A673 (cell line): ENCODE data around the gene PHACTR3. TPM values are rescaled to one million over a fixed set of nuclear protein-coding genes. Genes with fewer than 3 reads are reported as not detected.

Experiments used
- BruUV-seq: library from RNA; stranded (reverse); fragments of 400-500 nt; replicated peaks from 2 replicates; lab custom pipeline; 2021; lab: Mats Ljungman, UMichigan
- CTCF ChIA-PET: fragments of 300-600 bp; sonication (Branson Sonifier 250); formaldehyde crosslinking; loops from one replicate; lab custom pipeline; 2022; ENCODE audit warnings: antibody characterized with exemption; lab: Charles Lee
- POLR2A ChIA-PET: fragments of 300-600 bp; sonication (Branson Sonifier 250); formaldehyde crosslinking; loops from one replicate; lab custom pipeline; 2022; ENCODE audit warnings: antibody characterized with exemption; ENCODE audit not compliant: low non-redundant PET; lab: Charles Lee
- DNase-seq: peaks from one replicate; pipeline ENCODE4 v3.0.0-alpha.2; 2015; ENCODE audit warnings: low spot score
- H3K27ac ChIP-seq: fragments of 200-600 bp; sonication (generic); 2 replicates; pipeline ENCODE4 v1.5.1; 2016; ENCODE audit warnings: mixed run types, low read depth, mild to moderate bottlenecking, mixed read lengths, antibody characterized with exemption, low read length; ENCODE audit not compliant: poor library complexity, severe bottlenecking
- H3K27me3 ChIP-seq: fragments of 200-600 bp; sonication (generic); replicated peaks from 2 replicates; pipeline ENCODE4 v1.6.1; 2017; ENCODE audit warnings: mixed run types, low read depth, mild to moderate bottlenecking, mixed read lengths, antibody characterized with exemption, low read length; ENCODE audit not compliant: insufficient read depth, poor library complexity
- H3K36me3 ChIP-seq: fragments of 200-600 bp; sonication (generic); 2 replicates; pipeline ENCODE4 v1.6.1; 2016; ENCODE audit warnings: mixed run types, mild to moderate bottlenecking, mixed read lengths, antibody characterized with exemption, low read length; ENCODE audit not compliant: insufficient read depth, poor library complexity, severe bottlenecking
- H3K4me1 ChIP-seq: fragments of 200-600 bp; sonication (generic); 2 replicates; pipeline ENCODE4 v1.6.1; 2017; ENCODE audit warnings: mixed run types, mild to moderate bottlenecking, mixed read lengths, antibody characterized with exemption, low read length; ENCODE audit not compliant: insufficient read depth, poor library complexity, severe bottlenecking
- H3K4me3 ChIP-seq: fragments of 200-600 bp; sonication (generic); 2 replicates; pipeline ENCODE4 v1.5.1; 2016; ENCODE audit warnings: low read depth, mixed run types, mild to moderate bottlenecking, mixed read lengths, low read length; ENCODE audit not compliant: poor library complexity, severe bottlenecking
- H3K9me3 ChIP-seq: fragments of 200-600 bp; sonication (generic); 2 replicates; pipeline ENCODE4 v1.6.1; 2016; ENCODE audit warnings: mixed run types, low read depth, mild to moderate bottlenecking, mixed read lengths, antibody characterized with exemption, low read length; ENCODE audit not compliant: poor library complexity, severe bottlenecking
- EZH2 ChIP-seq: fragments of 200-600 bp; sonication (generic); IDR thresholded peaks from 2 replicates; pipeline ENCODE4 v1.6.1; 2017; ENCODE audit warnings: borderline replicate concordance, low read depth, mild to moderate bottlenecking, mixed read lengths, antibody characterized with exemption, low read length; ENCODE audit not compliant: poor library complexity, severe bottlenecking
- intact Hi-C: fragments of 100-400 bp; cut with micrococcal nuclease; formaldehyde crosslinking; loops from one replicate; pipeline ENCODE4 v1.10.0; 2022; ENCODE audit not compliant: unreplicated experiment
- total RNA-seq: library from RNA; stranded (reverse); gene quantifications from 2 replicates; pipeline ENCODE4 v1.2.3, GENCODE V29; 2021
- TF ChIP-seq, protein P1 (sequence below): fragments of 300-800, 200-600 bp; sonication (generic); conservative IDR thresholded peaks from 2 replicates; pipeline ENCODE4 v1.5.1; 2017; ENCODE audit warnings: low read depth, mild to moderate bottlenecking, antibody characterized with exemption, low read length, moderate library complexity, mixed read lengths

Gene PHACTR3
- total RNA-seq, 1 experiment from 2014 or later, result 0.17 TPM

DNA sequence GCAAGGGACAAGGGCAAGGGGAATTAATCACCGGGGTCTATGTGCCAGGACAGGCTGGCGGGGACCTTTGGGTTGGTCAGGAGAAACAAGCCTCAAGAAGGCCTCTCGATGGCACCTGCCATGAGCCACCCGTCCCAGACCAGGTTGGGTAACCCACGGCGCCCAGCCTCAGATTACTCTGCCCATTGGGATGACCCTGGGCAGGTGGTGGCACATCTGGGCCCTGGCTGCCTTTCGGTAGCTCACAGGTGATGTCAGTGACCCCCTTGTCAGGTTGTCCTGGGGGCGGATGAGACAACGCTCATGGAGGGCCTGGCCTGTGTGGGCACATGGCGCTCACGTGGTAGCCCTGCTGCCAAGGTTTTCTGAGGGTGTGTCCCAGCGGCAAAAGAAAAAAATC is 176.9 kb downstream of the PHACTR3 start:
- DNase-seq, result no peak
- TF ChIP-seq, protein P1, sequence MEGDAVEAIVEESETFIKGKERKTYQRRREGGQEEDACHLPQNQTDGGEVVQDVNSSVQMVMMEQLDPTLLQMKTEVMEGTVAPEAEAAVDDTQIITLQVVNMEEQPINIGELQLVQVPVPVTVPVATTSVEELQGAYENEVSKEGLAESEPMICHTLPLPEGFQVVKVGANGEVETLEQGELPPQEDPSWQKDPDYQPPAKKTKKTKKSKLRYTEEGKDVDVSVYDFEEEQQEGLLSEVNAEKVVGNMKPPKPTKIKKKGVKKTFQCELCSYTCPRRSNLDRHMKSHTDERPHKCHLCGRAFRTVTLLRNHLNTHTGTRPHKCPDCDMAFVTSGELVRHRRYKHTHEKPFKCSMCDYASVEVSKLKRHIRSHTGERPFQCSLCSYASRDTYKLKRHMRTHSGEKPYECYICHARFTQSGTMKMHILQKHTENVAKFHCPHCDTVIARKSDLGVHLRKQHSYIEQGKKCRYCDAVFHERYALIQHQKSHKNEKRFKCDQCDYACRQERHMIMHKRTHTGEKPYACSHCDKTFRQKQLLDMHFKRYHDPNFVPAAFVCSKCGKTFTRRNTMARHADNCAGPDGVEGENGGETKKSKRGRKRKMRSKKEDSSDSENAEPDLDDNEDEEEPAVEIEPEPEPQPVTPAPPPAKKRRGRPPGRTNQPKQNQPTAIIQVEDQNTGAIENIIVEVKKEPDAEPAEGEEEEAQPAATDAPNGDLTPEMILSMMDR, result no peak
- no peak for TF ChIP-seq EZH2
- no peaks in the 10 kb centered on the region for H3K9me3 ChIP-seq
- BruUV-seq, result no TSS peak
- no peaks in the 10 kb centered on the region for H3K27me3 ChIP-seq
- no peak overlapping the region for H3K27ac ChIP-seq
- intact Hi-C loops, result no loop called here
- ChIA-PET POLR2A (no interaction called here), CTCF (no interaction called here)
- no peaks in the 10 kb centered on the region for H3K36me3 ChIP-seq
- H3K4me3 ChIP-seq, result no peak overlapping the region
- no peaks in the 10 kb centered on the region for H3K4me1 ChIP-seq

DNA sequence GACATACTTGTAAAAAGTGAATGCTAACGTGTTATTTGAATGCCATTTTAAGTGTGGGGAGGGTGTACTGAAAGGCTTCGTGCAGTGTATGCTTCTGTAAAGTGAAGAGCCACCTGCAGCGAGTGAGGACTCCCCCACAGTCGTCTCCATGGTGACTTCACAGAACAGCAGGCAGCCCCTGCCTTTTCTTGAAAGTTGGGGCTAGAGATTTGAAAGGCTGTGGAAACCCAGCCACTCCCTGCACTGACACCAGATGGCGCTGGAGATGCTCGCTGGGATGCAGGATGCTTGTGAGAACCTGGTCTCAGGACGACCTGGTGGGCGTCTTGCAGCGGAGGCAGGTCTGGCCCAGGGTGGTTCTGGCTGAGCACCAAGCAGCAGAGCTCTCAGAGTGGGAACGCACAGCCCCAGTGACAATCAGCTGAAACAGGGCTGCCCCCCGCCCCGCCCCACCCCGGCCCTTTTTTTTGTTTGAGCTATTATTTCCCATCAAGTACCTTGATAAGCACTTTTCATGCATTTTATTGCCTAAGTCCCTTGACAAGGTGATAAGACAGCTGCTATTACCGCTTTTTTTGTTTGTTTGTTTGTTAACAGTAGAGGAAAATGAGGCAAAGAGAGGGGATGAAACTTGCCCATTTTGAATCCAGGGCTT is 178.8 kb downstream of the PHACTR3 start:
- Histone ChIP-seq H3K27ac (no peak overlapping the region), H3K4me1 (no peaks in the 10 kb centered on the region), H3K36me3 (no peaks in the 10 kb centered on the region), H3K9me3 (no peaks in the 10 kb centered on the region), H3K27me3 (no peaks in the 10 kb centered on the region), H3K4me3 (no peak overlapping the region)
- intact Hi-C loops, result loop anchor here (2.0 kb wide), 1 partner anchor 68 kb away; no protein-coding TSS in a partner anchor
- TF ChIP-seq EZH2, result no peak
- TF ChIP-seq, protein P1, result peak; percentile 91
- DNase-seq, result peak; percentile 69
- POLR2A ChIA-PET, result no interaction called here
- CTCF ChIA-PET, result interaction anchor here (0.6 to 0.9 kb wide), 6 partner anchors 53 to 325 kb away, joined by 3 to 7 read pairs (median 4); no protein-coding TSS in a partner anchor
- BruUV-seq, result no TSS peak

DNA sequence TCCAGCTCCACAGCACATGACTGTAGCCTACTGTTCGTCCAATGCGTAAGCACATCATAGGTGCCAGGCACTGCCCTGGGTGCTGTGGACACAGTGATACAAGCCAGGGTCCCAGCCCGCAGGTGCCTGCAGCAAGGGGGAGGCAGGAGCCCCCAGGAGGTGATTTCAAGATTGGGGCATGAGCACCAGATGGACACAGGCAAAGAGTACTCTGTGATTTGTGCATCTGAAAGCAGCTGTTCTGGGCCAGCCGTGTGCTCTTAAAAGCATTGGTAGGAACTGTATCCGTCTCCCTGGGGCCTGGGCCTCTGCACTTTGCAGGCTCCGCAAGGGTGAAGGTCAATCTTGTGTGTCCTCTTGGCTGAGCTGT is 179.3 kb downstream of the PHACTR3 start:
- TF ChIP-seq EZH2, result no peak
- TF ChIP-seq, protein P1, result no peak
- Histone ChIP-seq H3K4me3 (no peak overlapping the region), H3K27ac (no peak overlapping the region), H3K9me3 (no peaks in the 10 kb centered on the region), H3K36me3 (no peaks in the 10 kb centered on the region), H3K4me1 (no peaks in the 10 kb centered on the region), H3K27me3 (no peaks in the 10 kb centered on the region)
- POLR2A ChIA-PET, result no interaction called here
- no peak for DNase-seq
- intact Hi-C loops, result loop anchor here (2.0 kb wide), 1 partner anchor 67 kb away; no protein-coding TSS in a partner anchor
- BruUV-seq, result no TSS peak
- CTCF ChIA-PET, result interaction anchor here (0.6 to 0.9 kb wide), 5 partner anchors 52 to 325 kb away, joined by 3 to 7 read pairs (median 5); no protein-coding TSS in a partner anchor
